H1 (cell line): ENCODE data around the gene CASR. TPM values are rescaled to one million over a fixed set of nuclear protein-coding genes. Genes with fewer than 3 reads are reported as not detected.

ENCODE experiments used
- polyA plus RNA-seq, 7 experiments: library from polyadenylated mRNA; depleted of rRNA in 3 of 7; stranded (reverse) in 5 of 7; unstranded in 2 of 7; fragments of >200 nt in 5 of 7; fragments of 200-250 nt in 2 of 7; gene quantifications; 1 replicate in 5 of 7; 2 replicates in 1 of 7; 4 replicates in 1 of 7; pipeline versions ENCODE4 v1.2.1 to v1.2.3, GENCODE V29; 2011 to 2013; ENCODE audit warnings: missing spikeins in 2 of 7, mixed read lengths in 2 of 7
- total RNA-seq: library from RNA; stranded (reverse); fragmentation: NEBNext Ultra II Directional; extraction: Animal tissue kit (Norgen Biotek cat#: 25700); gene quantifications from 2 replicates; pipeline ENCODE4 v1.2.1, GENCODE V29; 2021
- TF ChIP-seq, protein P1 (sequence below): fragments of 300-600 bp; sonication (generic); IDR thresholded peaks from 2 replicates; pipeline ENCODE4 v1.7.1; 2012; ENCODE audit warnings: low read length, moderate library complexity, mild to moderate bottlenecking, inconsistent platforms; ENCODE audit not compliant: insufficient replicate concordance

CASR gene
- total and polyA plus RNA-seq, 2 of the 8 experiments (the other 6 are each of a cell fraction or from before 2014, with no cell fraction given): 0.36 to 0.58 TPM

GRCh38 chr3:122316368-122316767 lies 132.9 kb downstream of the CASR start (continued):
- TF ChIP-seq, protein P1, sequence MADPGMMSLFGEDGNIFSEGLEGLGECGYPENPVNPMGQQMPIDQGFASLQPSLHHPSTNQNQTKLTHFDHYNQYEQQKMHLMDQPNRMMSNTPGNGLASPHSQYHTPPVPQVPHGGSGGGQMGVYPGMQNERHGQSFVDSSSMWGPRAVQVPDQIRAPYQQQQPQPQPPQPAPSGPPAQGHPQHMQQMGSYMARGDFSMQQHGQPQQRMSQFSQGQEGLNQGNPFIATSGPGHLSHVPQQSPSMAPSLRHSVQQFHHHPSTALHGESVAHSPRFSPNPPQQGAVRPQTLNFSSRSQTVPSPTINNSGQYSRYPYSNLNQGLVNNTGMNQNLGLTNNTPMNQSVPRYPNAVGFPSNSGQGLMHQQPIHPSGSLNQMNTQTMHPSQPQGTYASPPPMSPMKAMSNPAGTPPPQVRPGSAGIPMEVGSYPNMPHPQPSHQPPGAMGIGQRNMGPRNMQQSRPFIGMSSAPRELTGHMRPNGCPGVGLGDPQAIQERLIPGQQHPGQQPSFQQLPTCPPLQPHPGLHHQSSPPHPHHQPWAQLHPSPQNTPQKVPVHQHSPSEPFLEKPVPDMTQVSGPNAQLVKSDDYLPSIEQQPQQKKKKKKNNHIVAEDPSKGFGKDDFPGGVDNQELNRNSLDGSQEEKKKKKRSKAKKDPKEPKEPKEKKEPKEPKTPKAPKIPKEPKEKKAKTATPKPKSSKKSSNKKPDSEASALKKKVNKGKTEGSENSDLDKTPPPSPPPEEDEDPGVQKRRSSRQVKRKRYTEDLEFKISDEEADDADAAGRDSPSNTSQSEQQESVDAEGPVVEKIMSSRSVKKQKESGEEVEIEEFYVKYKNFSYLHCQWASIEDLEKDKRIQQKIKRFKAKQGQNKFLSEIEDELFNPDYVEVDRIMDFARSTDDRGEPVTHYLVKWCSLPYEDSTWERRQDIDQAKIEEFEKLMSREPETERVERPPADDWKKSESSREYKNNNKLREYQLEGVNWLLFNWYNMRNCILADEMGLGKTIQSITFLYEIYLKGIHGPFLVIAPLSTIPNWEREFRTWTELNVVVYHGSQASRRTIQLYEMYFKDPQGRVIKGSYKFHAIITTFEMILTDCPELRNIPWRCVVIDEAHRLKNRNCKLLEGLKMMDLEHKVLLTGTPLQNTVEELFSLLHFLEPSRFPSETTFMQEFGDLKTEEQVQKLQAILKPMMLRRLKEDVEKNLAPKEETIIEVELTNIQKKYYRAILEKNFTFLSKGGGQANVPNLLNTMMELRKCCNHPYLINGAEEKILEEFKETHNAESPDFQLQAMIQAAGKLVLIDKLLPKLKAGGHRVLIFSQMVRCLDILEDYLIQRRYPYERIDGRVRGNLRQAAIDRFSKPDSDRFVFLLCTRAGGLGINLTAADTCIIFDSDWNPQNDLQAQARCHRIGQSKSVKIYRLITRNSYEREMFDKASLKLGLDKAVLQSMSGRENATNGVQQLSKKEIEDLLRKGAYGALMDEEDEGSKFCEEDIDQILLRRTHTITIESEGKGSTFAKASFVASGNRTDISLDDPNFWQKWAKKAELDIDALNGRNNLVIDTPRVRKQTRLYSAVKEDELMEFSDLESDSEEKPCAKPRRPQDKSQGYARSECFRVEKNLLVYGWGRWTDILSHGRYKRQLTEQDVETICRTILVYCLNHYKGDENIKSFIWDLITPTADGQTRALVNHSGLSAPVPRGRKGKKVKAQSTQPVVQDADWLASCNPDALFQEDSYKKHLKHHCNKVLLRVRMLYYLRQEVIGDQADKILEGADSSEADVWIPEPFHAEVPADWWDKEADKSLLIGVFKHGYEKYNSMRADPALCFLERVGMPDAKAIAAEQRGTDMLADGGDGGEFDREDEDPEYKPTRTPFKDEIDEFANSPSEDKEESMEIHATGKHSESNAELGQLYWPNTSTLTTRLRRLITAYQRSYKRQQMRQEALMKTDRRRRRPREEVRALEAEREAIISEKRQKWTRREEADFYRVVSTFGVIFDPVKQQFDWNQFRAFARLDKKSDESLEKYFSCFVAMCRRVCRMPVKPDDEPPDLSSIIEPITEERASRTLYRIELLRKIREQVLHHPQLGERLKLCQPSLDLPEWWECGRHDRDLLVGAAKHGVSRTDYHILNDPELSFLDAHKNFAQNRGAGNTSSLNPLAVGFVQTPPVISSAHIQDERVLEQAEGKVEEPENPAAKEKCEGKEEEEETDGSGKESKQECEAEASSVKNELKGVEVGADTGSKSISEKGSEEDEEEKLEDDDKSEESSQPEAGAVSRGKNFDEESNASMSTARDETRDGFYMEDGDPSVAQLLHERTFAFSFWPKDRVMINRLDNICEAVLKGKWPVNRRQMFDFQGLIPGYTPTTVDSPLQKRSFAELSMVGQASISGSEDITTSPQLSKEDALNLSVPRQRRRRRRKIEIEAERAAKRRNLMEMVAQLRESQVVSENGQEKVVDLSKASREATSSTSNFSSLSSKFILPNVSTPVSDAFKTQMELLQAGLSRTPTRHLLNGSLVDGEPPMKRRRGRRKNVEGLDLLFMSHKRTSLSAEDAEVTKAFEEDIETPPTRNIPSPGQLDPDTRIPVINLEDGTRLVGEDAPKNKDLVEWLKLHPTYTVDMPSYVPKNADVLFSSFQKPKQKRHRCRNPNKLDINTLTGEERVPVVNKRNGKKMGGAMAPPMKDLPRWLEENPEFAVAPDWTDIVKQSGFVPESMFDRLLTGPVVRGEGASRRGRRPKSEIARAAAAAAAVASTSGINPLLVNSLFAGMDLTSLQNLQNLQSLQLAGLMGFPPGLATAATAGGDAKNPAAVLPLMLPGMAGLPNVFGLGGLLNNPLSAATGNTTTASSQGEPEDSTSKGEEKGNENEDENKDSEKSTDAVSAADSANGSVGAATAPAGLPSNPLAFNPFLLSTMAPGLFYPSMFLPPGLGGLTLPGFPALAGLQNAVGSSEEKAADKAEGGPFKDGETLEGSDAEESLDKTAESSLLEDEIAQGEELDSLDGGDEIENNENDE: no peak
